ENCODE results near the gene TRAM2.

The TRAM2 gene

DNA sequence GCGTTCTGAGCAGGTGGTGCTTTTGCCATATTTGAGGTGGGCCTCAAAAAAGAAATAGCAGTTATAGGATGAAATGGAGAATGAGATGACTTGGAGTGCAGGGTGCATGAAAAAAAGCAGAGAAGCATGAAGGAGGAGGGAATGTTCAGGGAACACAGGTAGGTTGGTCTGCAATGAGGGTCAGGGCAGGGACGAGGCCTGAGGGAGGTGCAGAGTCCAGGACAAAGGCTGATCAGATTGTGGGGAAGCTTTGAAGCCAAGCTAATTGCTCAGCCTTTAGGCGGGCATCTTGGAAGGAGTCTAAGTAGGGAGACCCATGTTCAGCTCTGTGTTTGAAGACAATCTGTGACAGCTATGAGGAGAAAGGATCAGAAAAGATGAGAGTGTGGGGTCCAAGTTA lies 12.0 kb downstream of the TRAM2 start:
- no peak for DNase-seq

DNA sequence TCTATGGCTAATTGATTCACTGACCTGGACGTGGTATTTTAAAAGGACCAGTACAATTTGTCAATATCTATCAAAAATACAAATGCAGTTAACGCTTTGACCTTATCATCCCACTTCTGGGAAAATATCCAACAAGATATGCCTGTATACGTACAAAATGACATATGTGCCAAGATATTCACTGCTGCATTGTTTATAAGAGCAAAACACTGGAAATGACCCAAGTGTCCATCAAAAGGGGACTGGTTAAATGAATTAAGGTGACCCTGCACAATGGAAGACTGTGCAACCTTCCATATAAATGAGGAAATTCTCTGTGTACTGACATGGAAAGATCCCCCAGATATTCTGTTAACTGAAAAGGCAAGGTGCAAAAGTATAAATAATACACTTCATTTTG lies 13.9 kb downstream of the TRAM2 start:
- no peak for DNase-seq

DNA sequence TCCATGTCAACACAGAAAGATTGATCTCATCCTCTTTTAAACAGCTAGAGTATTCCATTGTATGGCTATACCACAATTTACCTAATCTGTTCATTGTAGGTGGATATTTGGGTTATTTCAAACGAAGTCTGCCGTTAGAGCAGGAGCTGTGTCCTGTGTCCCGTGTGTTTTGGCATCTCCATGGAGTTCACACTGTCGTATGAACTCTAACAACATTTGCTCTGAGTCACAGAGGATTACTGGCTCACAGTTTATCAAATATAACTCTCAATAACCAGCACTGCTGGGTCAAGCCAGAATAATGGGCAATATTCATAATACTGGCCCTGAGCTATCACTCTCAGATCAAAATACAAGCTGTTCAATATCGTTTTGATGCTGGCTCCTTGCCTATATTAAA lies 16.4 kb downstream of the TRAM2 start:
- DNase-seq: no peak

DNA sequence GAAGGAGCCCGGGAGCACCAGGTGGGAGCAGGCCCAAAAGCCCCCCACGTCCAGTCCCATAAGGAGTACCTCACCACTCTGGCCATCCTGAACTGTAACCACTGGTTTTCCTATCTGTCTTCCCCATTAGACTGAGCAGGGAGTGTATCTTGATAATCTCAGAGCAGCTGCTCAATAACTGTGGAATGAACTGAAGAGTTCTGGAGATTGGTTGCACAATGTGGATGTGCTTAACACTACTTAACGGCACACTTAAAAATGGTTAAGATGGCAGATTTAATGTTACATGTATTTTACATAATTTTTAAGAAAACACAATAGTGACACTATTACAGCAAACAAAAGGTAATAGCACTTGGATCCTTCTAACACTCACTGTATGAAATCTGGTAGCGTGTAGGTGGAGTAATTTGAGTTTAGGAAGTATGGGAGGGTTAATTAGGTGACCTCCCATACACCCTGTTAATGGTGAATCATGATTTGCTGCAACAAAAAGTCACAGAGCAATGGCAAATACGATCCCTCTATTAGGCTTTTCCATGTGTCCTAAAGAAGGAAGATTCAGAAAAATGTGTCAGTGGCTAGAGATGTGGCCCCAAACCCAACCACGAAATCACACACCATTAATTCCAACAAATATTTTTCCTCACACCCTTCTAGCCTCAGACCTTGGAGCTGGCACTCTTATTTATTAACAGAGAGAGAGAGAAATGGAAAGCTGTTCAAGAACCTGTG lies 18.4 kb downstream of the TRAM2 start:
- DNase-seq: no peak

DNA sequence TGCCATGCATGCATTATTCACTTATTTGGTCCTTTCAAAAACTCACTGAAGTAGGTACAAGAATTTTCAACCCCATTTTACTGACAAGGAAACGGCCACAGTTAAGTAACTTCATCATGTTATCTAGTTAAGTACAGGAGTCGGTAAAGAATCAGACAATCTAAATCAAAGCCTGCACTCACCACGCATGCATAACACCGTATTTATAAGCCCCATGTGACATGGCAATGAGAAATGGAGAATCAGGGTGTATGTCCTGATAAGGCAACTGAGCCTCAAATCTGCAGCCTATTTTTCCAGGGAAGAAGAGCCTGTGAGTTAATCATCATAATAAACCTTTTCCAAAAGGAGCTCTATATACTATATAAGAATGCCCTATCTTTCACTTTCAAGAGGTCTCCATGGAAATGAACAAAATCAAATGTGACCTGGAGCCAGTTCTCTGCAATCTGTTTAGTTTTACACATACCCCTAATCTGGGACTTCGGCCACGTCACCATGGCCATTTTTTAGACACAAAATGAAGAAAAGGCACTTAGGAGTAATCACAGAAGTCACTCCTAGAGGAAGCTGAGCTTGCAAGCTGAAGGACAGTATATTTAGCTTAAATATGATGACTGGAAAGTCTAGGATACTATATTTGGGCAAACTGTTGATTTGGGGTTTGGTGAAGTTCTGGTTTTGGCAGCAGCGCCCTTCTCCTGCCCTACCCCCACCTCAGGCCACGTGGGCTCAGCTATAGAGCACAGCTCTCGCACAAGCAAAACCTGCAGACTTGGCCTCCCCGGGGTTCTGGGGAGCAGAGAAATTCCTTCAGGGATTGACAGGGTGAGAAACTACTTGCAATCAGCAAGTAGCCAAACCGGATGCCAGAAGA lies 19.2 kb downstream of the TRAM2 start:
- no peak for DNase-seq

DNA sequence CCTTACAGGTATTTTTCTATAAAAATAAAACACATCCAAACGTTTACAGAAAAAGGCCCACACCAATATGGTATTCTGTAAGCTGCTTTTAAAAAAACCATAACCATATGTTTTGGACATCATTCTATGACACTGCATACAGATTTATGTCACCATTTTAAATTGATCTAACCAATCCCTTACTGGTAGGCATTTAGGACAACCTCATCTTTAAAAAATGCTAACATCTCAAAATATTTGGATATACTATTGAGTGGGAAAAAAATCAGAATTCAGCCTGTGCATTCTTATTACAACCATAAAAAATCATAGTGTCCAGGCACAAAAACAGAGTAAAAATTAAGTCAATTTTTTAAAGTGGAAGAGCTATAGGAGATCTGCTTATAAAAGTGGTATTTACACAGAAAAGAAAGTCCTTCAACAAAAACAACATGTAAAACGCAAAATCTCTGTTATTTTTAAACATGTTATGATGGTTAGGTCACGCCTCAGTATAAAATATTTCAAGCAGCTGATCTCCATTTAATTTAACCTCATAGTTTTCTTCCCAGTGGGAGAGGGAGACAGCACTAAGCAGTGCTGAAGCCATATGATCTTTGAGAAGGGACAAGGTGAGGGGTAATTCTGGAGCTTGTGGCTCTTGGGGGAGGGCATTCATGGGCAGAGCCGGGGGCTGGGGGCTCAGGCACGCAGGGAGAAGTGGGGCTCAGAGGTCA lies 21.2 kb downstream of the TRAM2 start:
- no peak for DNase-seq

DNA sequence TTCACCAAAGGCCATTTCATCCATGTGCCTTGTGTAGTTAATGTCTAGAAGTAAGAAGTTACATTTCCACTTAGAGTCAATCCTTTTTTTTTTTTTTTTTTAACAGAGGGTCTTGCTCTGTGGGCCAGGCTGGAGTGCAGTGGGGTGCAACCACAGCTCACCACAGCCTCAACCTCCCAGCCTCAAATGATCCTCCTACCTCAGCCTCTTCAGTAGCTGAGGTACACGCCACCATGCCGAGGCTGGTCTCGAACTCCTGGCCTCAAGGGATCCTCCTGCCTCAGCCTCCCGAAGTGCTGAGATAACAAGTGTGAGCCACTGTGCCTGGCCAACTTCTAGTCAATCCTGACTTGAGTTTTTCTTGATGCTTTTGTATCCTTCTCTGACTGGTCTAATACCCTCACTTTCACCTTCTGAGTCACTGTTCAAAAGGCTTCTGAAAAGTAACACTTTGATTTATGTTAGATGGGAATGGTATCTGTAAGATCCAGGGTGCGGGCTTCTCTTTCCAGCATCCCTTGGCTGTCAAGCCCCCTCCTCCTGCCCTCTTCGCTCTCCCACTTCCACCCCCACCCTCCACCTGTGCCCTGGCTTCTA lies 22.1 kb downstream of the TRAM2 start:
- no peak for DNase-seq

DNA sequence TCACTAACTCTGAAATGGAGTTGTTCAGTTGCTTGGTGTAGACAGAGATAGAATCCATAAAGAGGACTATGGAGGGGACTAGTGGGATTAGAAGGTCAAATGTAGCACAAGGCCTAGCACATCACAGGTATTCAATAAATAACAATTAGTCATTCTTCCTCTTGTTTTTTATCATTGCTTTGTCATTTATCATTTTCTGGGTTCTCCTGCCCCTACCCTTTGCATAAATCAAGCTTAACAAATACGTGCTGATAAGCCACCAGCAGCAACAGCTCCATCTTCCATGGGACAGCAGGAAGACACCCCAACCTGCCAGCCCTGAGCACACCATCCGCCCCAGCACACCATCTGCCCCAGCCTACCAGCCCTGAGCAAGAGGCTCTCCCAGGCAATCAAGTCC lies 23.1 kb downstream of the TRAM2 start:
- DNase-seq: no peak

DNA sequence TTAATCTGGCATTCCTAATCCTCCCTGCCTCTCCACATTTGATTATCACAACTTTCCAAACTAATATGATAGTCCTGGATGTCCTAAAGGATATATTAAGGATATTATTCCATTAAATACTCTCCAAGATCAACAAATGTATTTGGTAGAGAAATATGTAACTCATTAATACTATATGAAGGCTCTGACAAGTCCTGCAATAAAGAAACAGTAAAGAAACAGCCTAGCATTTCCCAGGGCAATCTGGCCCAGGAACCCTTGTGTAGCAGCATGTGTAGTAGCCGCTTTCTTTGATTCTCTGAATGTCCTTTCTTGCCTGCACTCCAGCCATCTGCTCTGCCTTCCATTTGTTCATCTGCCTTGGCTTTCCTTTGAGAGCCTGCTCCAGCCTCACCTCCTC lies 23.7 kb downstream of the TRAM2 start:
- no peak for DNase-seq

DNA sequence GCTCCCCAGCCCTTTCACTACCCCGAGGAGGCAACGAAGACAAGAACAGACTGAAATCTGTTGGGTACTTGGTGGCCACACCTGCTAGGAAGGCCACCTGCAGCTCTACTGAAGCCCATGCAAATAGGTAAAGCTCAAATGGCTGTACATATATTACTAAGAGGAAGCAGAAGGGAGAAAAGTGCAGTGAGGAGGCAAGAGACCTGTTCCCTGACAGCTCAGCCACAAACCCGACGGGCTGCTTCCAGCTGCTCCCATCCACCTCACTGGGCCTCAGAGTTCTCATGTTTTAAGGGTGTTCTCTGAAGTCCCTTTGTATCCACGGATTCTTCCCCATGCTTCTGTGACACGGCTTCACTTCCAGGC lies 24.6 kb downstream of the TRAM2 start:
- no peak for DNase-seq

- DNase-seq: peak; percentile 83
These were observed 25.2 kb downstream of the TRAM2 start for GRCh38 chr6:52551483-52552277.

- DNase-seq: no peak
These were observed 26.0 kb downstream of the TRAM2 start for GRCh38 chr6:52550870-52551269.

DNA sequence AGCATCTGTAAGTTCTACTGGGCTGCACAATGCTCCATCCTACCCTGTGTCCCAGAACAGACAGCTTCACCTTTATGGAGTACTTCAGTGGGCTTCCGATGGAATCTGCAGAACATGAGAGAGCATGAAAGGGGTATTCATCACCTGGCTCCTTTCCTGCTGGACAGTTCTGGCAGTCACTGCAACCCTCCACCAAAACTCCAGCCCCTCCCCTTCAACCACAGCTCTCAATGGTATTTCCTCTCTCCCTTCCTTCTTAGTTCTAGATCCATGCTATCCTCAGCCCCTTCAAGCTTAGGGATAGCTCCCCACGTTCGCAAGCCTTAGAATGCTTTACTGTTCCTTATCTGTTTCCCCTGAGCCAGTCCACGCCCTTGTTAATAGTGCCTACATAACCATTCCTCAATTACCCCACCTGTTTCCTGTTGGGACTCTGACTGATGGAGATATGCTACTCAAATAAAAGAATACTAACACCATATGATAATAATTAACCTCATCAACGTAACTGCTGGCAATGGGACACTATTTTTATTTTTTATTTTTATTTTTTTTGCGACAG lies 26.8 kb downstream of the TRAM2 start:
- no peak for DNase-seq

GRCh38 chr6:52549428-52549827 lies 27.4 kb downstream of the TRAM2 start:
- no peak for DNase-seq

- no peak for DNase-seq
These were observed 27.9 kb downstream of the TRAM2 start for GRCh38 chr6:52548999-52549398.

DNA sequence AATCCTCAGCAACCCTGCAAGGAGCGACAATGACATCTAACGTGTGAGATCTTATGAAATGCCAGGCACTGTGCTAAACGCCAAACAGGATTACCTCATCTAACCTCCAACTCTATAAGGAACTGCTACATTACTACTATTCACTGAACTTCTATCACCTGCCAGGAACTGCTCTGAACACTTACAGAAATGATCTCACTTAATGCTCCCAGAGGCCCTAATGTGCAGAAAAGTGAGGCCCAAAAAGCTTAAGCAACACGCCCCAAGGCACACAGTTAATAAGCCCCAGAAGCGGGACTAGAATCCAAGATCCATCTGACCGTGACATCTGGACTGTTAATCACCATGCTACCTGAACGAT lies 28.5 kb downstream of the TRAM2 start:
- DNase-seq: no peak

DNA sequence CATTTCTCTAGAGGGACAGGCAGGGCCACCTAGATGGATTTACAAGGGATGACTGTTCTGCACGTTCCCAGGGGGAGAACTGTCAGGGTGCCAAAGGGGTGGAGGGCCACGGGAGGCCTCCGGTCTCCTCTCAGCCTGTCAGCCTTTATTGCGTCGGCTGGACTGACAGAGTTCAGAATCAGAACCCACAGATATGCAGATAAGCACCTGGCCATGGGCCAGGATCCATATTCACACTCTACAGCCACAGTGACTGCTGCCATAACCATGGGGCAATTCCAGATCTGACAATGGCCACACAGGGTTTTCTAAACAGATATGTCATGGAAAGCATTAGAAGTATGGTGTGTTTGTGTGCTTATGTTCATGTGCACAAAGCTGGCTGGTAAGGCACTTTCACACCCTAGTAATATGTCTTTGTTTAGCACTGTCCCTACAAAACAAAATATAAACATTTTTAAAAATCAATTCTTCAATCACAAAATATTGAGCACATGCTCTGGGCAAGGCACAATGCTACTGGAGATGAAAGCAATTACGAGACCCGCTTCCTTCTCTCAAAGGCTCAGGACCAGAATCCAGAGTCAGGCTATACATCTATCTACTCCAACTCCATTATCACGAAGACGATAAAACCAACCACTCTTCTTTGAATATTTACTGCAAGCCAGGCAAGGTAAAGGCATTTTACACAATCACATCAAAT lies 29.1 kb downstream of the TRAM2 start:
- DNase-seq: no peak

DNA sequence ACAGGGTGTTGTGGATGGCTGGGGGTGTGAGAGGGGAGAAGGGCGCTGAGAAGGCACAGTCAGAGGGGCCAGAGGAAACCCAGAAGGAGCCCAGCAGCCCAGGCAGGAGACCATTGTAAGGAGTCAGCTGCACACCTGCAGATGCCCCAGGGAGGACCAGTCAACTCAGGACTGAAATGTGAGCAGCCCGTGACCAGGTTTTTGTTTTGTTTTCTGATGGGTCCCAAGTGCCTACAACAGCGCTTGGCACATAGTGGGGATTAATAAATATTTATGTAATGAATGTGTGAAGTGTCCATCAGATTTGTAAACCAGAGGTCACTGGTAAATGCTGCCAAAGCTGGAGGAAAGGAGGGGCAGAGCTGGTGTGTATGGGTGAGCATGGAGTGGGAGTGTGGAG lies 30.2 kb downstream of the TRAM2 start:
- DNase-seq: no peak

DNA sequence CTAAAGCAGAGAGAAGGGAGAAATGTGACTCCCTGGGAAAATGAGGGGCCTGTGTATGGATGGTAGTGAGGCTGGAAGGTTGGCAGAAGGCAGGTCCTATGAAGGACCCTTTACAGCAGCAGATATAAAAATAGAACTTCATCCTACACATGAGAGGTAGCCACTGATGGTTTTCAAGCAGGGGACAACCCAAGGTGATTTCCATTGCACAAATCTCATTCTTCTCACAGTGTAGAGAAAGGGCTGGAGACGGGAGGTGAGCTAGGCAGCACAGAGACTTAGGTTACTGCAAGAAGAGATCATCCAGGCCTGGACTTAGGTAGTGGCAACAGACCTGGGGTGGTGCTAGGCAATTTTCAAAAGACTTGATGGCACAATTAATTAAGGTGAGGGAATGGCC lies 30.7 kb downstream of the TRAM2 start:
- DNase-seq: no peak

GRCh38 chr6:52545406-52546119 lies 31.3 kb downstream of the TRAM2 start:
- DNase-seq: no peak

Data from left hindlimb (tissue), 1 donor.